ENCODE measurements around the gene ZGRF1.

DNA sequence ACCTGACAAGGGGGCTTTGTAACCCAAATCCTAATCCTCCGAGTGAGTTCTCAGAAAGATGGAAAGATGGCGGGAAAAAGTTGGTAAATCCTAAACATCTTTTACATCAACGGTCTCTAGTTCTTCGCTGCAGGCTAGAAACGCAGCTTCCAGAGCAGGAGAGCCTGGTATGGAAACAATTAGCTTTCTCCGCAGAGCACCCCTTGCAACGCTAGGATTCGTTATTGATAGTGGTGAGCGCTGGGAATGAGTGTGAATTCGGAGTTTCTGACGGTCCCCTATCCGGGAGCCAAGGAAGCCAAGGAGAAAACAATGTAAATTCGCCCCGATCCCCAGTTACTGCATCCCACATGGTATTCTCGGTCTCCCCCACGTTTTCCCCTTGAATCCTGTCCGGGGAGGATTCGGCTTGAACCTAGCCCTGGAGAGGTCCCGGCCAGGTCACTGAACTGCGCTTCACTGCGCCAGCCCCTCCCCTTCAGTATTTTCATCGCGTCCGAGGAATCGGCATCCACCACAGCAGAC lies 116.0 kb downstream of the ZGRF1 start:
- no peak for TF ChIP-seq EZH2 (IDR thresholded peaks at IDR 0.05; ENCODE audit: borderline replicate concordance, low read depth, low read length, severe bottlenecking)
- TF ChIP-seq, protein P1, sequence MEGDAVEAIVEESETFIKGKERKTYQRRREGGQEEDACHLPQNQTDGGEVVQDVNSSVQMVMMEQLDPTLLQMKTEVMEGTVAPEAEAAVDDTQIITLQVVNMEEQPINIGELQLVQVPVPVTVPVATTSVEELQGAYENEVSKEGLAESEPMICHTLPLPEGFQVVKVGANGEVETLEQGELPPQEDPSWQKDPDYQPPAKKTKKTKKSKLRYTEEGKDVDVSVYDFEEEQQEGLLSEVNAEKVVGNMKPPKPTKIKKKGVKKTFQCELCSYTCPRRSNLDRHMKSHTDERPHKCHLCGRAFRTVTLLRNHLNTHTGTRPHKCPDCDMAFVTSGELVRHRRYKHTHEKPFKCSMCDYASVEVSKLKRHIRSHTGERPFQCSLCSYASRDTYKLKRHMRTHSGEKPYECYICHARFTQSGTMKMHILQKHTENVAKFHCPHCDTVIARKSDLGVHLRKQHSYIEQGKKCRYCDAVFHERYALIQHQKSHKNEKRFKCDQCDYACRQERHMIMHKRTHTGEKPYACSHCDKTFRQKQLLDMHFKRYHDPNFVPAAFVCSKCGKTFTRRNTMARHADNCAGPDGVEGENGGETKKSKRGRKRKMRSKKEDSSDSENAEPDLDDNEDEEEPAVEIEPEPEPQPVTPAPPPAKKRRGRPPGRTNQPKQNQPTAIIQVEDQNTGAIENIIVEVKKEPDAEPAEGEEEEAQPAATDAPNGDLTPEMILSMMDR (IDR thresholded peaks at IDR 0.05; ENCODE audit: borderline replicate concordance, extremely low read depth, low read length, poor library complexity, severe bottlenecking) = no peak

All from DND-41 (cell line).